Medulla oblongata (tissue), 1 donor: ENCODE data around the gene SLC48A1.

Experiments
- DNase-seq: peaks from one replicate; pipeline ENCODE4 v3.0.0-alpha.2; 2015; ENCODE audit errors: extremely low spot score

SLC48A1 gene

DNA sequence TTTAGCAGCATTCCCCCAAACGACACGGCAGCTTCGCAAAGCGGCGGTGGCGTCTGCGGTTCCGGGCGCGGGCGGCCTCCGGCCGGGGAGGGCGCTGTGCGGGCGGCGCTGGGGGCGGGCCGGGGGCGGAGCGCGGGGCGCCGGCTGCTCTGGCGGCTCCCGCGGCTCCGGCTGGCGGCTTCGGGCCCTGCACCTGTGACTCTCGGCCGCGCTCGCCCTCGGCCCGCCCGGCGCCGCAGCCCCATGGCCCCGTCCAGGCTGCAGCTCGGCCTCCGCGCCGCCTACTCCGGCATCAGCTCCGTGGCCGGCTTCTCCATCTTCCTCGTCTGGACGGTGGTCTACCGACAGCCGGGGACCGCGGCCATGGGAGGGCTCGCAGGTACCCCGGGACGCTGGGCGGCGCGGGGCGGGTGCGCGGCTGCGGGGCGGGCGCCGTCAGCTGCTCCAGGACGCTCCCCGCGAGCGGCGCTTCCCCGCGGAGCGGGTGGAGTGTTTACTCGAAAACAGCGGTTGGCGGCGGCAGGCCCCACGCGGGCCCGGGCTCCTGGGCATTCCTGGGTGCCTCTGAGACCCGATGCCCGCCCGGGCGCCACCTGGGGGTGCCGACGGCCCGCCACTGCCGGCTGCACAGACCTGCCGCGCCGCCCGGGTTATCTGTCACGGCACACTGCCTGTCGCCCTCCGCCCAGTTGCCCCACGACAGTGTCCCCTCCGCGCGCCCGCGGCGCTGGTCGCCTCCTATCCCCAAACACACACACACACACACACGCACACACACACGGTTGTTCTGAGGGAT, at the start of gene SLC48A1:
TSS of gene SLC48A1 (plus strand) at position 177 of the 796 bp plus-strand sequence. CDS start at position 244, 67 bp downstream.
- peak; percentile 69 for DNase-seq

- no peak for DNase-seq
Measured at GRCh38 chr12:47725091-47725772, 47.8 kb upstream of the SLC48A1 start, which contains the start of gene ENDOU. ENDOU (minus strand) TSS chr12:47725490; CDS start chr12:47725413, 77 bp downstream.

DNA sequence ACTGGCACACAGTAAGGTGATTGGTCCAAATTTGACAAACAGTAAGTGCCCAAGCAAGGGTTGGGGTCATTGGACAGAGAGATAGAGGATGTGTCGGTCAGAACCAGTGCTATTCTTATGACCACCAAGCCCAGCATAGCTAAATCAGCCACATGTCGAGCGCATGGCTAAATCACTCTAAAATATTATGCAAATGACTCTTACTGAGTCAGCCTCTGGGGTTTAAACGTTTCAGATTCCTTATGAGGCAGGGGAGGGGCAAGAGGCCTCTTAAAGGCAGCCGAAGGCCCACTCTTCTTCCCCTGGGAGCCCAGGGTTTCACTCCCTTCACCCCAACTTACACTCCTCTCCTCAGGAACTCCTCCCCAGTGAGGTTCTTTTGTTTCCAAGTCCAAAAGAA, 47.1 kb upstream of the SLC48A1 start:
- no peak for DNase-seq

GRCh38 chr12:47729233-47729632, 43.8 kb upstream of the SLC48A1 start:
- DNase-seq: no peak

DNA sequence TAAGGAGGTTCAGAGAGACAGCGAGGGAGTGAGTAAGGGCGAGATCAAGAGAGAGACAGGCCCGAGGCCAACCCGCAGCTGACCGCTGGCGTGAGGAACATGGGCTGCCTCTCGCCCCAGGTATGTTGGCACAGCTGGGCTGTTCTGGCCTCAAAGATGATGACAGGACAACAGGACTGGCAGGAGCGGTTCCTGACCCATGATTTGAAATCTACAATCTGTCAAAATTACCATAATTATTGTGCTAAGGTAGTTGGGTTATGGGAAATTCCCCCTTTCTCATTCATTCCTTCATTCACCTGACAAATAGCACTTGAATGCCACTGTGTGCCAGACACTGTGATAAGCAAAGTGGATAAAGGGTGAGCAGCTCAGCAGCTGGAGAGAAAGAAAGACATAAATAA, 42.7 kb upstream of the SLC48A1 start:
- DNase-seq: no peak

DNA sequence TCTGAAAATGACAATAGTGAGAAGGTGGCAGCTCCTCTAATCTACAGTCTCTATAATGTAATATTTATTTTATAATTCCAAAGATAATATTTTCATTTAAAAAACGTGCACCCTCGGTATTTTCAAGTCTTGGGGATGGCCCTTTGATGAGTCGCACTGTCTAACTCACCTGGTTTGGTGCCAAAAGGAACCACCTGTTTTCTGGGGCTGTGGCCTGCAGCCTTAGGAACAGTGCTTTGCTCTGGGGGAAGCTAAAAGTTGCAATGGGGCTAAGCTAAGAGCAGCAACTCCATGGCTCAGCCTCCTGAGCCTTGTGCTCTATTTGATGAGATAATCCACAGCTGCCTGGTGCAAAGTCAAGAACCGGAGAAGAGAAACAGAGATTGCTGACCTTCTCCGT, 41.3 kb upstream of the SLC48A1 start:
- DNase-seq: no peak

DNA sequence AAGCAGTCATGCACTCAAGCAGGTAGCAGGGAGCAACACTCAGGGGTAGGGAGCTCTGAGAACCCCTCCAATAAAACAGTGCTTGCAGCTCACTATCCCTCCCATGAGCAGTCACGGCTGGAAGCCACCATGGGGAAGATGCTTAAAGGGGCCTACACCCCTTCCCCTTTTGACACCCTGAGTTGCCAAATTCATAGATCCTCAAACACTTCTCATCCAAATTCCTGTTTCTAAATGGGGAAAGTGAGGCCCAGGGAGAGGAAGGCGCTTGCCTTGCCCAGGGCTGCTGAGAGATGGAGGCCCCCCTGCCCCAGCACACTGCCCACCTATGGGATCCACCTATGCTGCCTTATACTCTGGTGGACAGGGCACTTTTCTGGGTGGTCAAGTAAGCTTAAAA, 40.5 kb upstream of the SLC48A1 start:
- no peak for DNase-seq

DNA sequence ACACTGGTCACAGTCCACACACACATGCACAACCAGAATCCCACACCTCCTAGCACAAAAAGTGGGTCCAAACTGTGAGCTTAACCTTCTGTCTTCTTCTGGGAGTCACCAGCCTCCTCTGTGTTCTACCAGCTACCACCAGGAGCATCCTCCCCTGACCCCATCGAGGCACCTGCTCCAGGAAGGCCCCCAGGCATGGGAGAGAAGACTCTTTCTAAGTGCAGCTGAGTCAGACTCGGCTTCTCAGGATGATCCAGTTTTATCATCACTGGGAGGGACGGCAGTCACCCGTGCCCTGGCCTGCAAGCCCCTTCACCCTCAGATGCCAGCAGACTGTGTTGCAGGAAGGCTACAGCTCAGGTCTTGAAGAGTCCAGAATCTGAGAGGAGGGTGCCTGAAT, 39.9 kb upstream of the SLC48A1 start:
- no peak for DNase-seq

DNA sequence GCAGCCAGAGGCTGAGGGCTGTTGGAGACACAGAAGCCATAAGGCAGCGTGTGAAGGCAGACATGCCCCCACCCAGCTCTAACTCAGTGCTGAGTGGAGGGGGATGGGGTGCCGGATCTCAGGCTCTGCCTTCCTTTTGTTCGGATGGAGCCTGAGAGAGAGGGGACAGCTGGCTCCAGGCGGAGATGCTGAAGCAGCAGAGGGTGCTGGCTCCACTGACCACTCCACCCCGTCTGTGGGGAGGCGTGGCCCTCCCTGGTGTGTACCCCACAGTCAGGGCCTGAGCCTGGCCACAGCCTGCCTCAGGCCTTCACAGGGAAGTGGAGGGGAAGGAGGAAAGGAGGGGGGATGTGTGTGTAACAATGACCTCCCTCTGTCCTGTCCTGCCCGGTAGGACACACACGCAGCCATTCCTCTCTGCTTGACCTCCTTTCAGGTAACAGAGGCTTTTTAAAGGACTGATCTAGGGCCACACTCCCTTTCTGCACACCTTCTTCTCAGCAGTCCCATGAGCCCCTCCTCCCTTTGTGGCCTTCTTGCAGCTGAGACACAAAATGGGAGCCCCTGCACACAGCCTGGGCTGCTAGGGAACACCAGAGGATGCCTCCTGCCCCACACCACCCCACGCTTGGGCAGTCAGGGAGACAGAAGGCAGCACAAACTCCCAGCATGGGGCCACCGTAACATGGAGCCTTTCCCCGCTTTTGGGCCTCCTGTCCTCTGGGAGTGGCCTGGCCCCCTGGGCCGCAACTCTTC, 38.1 kb upstream of the SLC48A1 start:
- DNase-seq: peak; percentile 72

DNA sequence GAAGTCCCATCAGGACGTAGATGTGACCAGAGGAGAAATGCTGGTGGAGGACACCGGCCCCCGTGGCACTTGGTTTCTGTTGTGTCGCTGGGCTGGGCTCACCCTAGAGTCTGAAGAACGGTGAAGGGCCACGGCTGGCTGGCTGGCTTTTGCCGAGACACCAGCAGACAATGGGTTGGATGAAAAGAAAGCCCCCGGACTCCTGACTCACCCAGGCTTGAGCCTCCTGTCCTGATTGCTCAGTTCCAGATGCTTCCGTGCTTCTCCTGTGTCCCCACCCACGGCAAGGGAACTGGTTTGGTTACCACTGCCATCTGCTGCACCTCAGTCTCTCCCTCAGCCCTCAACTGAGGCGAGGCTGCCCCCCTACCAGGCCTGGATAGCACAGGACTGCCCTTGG, 37.4 kb upstream of the SLC48A1 start:
- DNase-seq: no peak

- no peak for DNase-seq
Measured at GRCh38 chr12:47736216-47736615, 36.8 kb upstream of the SLC48A1 start.

DNA sequence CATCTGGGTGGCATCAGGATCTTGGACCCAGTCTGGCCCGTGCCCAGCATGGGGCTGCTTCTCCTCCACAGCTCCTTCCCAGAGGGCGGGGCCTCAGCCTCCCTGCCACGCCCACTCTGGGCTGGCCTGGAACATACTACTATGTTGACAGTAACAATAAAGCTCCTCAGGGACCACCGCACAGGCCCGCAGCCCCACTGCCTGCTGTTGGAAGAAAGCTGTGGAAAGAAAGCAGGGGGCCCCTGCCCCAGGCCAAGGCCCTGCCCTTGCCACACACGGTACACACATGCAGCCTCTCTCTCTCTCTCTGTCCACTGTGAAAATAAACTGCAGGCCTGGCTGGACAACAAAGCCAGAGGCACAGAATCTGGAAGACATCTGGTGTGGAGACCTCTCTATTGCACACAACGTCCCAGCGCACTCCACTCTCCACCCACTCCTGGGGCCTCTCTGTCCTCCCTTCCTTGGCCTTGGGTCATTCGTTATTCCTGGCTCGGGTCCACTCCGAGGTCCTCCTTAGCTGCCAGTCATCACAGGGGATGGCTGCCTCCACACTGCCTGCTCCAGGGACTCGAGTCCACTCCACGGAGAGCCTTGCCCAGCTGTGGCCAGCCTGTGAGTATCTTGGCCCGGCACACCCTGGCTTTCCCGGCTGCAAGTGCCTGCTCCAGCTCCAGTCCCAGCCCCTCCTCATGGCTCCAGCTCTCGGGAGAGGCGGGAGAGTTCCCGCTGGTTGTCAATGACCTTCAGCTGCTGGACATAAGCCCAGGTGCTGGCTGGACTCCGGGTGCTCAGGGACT, 36.0 kb upstream of the SLC48A1 start:
- peak; percentile 88 for DNase-seq

GRCh38 chr12:47737936-47738594, 35.0 kb upstream of the SLC48A1 start:
- no peak for DNase-seq

GRCh38 chr12:47739297-47739696, 33.7 kb upstream of the SLC48A1 start:
- DNase-seq: no peak

GRCh38 chr12:47739979-47740378, 33.1 kb upstream of the SLC48A1 start:
- DNase-seq: no peak

- DNase-seq: no peak
Measured at GRCh38 chr12:47740606-47741339, 32.3 kb upstream of the SLC48A1 start.

DNA sequence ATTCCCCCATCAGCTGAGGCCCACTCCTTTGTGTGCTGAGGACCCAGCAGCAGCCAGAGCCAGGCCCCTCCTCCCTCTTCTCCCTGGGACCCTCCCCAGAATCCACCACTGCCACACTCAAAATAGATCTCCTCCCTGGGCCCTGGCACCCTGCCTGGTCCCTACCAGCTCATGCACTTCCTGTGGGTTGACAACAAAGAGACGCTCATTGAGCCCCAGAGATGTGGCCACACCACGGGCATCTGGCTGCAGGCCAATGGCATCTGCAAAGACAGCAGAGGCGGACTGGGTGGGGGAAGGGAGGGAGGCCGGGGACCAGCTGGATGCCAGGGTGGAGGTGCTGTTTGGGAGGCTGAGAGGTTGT, 31.7 kb upstream of the SLC48A1 start:
- DNase-seq: peak; percentile 96

DNA sequence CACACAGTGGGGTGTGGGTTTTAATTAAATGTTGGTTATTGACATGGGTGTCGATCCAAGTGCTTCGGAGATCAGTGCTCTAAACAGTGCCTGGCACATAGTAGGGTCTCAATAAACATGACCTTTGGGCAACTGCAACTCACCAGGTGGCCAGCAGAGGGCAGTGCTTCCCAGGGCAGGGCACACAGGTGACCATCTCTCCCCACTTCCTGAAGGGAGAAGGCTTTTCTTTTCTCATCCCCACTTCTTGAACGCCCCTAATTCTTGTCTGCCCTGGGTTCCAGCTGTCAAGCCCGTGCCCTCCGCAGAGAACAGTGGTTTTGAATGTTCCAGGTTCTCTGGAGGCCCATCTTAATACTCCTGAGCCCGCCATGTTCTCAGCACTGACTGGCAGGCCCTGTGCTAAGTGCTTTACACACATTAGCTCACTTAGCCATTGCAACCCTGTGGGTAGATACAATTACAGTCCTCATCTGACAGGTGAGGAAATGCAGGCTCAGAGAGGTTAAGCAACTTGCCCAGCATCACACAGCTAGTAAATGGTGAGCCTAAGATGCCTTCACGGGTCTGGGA, 30.7 kb upstream of the SLC48A1 start:
- no peak for DNase-seq

DNA sequence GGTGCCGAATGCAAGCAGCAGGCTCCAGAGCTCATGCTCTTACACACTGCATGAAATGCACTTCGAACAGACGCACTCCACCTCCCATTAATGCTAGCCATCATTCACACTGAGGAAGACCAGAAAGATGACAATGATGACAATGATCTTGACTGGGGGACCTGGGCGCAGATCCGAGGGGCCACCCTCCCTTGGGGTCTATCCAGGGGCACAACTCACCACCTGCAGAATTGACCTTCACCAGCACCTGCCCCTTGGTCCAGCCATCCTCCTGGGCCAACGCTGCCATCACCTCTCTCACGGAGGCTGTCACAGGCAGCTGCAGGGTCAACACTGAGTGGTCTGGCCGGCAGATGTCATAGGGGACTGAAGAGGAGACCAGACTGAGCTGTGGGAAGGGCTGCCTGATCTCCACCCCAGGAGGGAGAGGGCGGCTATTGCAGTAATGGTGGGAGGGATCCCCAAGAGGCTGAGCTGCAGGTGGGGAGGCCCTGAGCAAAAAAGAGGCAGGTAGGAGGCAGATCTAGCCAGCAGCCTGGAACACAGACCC, 29.7 kb upstream of the SLC48A1 start:
- DNase-seq: no peak
